HG02870 (cell line): ENCODE measurements around the gene RAD51B.
"Not testable (repeated sequence)": the region's sequence is repeated elsewhere in the genome, so short reads cannot be mapped to it uniquely, and the experiment has no call there.

Experiments
- ATAC-seq: cut with Tn5 transposase; IDR thresholded peaks from one replicate; pipeline ENCODE4 v1.9.1; 2021; ENCODE audit warnings: mild to moderate bottlenecking, moderate library complexity; ENCODE audit not compliant: unreplicated experiment

The RAD51B gene

DNA sequence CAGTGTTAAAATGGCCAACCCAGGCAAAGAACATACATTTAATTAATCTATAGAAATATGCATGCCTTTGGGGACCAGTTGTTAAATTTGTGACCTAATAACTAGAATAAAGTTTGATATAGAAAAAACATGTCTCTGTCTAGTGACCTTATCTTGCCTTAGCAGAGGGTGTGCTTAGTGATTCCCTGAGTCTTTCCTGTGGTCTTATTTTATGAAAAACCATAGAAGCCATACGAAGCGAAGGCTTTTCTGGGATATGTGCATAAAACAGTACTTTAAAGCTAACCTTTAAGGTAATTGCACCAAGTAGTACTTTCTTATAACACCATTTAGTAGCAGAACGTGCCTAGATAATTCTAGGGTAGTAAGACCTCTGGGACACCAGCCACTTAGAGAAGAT is 593.9 kb downstream of the RAD51B start:
- ATAC-seq: no peak

DNA sequence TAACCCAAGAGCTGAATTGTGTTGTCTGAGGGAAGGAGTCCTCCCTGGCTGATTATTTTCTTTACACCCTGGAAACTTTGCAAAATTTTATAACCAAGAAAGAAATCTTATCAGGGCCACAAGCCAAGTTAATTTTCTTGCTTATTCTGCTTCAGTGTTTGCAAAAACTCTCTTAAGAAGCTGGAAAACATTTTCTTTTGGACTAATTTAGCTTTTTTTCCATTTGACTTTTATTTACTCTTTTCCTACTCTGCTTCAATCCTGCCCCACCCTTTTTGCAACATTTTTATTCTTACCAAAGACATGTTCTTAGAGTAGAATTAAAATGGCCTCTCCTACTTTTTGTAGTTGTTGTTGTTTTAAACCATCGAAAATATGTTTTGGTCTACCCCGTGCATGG is 594.5 kb downstream of the RAD51B start:
- no peak for ATAC-seq

DNA sequence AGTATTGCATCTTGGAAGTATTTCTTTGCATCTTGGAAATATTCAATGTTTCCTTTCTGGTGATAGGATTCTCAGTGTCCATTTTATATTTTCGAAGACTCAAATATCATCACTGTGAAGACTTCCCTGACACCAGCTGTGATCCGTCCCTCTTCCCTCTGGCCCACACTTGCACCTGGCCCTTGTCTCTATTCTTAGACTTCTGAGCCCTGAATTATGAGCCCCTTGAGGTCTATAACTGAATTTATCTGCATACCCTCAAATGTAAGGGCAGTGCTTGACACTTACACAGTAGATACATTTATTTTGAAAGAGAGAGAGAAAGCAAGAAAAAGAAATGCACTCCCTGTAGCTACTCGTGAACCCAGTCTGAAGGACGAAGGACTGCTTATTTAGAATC is 596.6 kb downstream of the RAD51B start:
- ATAC-seq: no peak

DNA sequence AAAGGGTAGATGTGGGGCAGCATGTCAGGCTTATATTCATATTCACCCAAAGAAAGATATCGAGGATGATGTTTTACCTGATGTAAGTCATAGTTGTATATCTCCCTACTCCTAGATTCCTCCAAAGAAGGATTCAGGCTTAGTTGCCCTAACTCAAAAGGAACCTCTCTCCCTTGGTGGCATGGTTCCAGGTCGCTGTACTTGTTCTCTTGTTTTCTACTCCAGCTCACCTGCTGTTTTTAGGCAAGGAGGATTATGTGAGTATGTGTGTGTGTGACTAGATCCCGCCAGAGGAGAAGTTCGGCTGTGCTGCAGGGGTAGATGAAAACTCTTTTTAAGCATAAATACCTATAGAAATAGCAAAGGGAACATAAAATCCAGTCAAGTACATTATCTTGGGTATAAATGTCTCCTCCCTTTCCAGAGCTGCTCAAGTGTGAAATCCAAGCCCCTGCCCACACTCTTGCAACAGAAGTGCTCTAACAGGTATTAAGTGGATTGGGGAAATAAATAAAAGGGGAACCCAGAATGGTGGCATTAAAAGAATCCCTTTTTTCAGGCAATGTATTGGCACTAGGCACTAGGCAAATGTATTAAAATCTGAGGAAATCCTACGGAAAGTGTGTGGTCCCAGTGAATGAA is 597.6 kb downstream of the RAD51B start:
- ATAC-seq: no peak

DNA sequence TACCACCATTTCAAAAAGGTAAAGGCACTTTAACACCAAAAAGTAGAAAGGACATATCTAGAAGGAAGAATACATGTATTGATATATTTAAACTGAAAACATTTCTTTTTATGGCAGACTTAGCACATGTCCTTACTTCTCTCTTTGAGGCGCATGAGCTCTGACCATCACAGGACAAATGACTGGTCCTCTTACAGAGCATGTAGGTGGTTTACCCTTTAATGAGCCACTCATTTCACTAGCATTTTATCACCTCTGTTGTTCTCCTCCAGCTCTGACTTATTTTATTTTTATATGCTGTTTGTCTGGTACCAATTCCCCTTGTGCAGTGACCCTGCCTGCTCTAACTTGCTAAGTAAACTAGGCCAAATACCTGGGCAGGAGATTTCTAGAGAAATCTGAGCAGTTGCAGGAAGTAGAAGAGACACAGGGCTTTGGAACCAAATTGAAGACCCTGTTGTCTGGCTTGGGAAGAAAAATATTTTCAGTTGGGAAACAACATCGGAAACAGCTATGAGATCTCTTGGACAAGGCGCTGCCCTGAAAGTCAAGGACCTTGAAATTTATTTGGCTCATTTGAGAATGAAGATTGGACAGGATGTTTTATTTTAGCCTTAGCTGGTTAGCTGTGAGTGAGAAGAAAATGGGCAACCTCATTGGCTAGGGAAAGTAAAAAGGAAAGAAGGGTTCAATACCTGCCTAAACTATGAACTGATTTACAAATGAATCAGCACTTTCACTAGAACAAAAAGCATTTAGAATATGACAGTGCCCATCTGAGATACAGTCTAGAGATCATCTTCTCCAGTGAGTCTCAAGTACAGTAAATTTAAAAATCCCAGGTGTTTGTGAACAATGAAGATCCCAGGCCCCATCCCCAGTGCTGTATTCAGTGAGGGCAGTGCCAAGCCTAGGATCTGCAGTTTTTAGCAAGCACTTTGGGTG is 598.9 kb downstream of the RAD51B start:
- ATAC-seq: no peak

DNA sequence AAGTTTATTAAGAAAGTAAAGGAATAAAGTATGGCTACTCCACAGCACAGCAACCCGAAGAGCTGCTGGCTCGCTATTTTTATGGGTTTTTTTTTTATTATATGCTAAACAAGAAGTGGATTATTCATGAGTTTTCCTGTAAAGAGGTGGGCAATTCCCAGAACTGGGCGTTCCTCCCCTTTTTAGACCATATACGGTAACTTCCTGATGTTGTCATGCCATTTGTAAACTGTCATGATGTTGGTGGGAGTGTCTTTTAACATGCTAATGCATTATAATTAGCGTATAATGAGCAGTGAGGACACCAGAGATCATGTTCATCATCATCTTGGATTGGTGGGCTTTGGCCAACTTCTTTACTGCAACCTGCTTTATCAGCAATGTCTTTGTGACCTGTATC is 600.8 kb downstream of the RAD51B start:
- ATAC-seq: no peak

DNA sequence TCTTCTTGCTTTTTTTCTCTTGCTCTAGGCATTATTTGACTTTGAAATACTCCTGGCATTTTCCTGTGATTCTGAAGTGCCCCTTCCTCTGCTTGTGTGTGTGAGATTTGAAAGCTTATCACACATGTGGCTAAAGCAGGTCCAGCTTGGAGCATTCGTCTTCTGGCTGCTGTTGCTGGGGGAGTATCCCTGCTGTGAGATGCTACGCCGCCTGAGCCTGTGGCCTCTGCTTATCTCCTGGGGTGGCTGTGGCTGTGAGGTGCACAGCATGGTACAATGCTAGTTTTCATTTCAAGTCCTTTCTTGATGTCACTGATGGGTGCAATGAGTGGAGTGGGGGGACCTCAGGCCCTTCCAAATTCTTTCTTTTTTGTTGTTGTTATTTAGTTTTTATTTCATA is 601.5 kb downstream of the RAD51B start:
- no peak for ATAC-seq

DNA sequence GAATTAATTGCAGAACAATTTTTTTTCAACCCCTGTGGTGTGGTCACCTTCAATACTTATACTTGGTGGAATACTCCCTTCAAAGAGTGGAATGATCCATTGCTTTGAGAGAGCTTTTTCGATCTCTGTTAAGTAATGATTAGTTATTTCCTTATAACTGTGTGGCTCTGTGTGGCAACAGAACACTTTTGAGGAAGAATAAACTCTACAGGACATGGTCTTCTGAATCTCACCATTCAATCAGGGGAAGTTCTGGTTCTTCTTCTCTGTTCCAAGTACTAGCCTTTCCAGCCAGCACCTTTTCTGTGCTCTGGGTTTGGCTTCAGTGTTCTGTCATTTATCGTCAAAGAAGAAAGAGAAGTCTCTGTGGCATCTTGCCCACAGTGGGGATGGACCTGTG is 604.1 kb downstream of the RAD51B start:
- ATAC-seq: no peak

DNA sequence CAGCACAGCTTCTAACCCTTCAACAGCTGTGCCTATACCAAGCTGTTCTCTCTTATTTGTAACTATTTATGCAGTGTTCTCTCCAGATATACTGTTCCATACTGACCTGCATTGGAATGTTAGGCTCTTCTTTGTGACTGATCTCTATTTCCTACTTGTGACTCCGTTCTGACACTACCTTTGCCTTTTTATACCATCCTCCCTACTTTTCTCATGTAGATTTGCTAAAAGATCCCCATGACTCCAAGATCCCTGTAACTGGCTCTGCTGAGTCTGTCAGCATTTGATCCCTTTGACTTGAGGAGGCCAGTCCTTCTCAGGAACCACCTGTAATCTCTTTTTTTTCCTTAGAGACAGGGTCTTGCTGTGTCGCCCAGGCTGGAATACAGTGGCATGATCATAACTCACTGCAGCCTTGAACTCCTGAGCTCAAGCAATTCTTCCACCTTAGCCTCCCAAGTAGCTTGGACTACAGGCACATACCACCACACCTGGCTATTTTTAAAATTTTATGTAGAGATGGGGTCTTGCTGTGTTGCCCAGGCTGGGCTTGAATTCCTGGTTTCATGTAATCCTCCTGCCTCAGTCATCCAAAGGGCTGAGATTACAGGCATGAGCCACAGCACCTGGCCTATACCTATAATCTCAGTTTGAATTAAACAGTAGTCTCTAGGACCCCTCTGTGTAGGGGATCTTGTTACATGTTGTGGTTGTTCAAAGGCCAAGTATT is 605.0 kb downstream of the RAD51B start:
- no peak for ATAC-seq

DNA sequence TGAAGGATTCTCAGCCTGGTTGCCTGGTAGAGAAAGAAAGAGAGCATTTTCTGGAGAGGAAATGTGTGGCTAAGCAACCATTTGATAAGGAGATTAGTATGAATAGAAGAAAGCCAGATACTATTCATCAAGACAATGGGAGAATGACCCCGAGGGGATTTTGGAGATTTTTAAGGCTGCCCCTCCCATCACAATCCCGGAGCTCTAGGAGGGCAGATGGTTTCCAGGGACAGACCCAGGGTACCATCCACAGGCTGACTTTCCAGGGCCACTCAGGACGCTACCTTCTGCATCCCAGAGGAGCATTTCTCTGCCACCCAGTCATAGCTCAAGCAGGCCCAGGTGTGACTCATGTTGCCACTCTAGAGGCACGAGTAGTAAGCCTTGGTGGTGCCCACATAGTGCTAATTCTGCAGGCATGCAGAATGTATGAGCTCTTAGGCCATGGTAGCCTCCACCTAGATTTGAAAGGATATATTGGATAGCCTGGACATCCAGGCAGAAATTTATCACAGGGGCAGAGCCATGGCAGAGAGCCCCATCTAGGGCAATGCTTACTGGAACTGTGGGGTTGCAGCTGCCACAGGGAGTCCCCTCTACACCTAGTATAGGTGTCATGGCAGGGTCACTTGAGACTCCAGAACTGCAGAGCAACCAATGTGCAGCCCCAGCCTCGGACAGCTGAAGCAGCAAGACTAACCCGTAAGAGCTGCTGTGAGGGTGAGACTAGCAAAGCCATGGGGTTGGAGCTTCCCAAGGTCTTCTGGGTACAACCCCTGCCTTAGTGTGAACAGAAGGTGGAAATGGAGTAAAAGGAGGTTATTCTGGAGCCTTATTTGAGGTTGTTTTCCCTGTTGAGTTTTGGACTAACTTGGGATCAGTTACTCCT is 607.3 kb downstream of the RAD51B start:
- no peak for ATAC-seq

DNA sequence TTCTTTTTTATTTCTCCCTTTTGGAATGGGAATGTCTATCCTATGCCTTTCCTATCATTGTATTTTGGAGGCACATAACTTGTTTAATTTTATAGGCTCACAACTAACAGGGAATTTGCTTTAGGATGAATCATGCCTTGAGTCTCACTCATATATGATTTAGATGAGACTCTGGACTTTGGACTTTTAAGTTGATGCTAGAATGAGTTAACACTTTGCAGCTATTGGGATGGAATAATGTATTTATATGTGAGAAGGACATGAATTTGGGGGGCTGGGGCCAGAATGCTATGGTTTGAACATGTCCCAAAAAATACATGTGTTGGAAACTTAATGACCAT is 607.9 kb downstream of the RAD51B start:
- ATAC-seq: no peak

DNA sequence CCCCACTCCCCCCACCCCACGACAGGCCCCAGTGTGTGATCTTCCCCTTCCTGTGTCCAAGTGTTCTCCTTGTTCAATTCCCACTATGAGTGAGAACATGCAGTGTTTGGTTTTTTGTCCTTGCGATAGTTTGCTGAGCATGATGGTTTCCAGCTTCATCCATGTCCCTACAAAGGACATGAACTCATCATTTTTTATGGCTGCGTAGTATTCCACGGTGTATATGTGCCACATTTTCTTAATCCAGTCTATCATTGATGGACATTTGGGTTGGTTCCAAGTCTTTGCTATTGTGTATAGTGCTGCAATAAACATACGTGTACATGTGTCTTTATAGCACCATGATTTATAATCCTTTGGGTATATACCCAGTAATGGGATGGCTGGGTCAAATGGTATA is 609.3 kb downstream of the RAD51B start:
- ATAC-seq: not testable (repeated sequence)

DNA sequence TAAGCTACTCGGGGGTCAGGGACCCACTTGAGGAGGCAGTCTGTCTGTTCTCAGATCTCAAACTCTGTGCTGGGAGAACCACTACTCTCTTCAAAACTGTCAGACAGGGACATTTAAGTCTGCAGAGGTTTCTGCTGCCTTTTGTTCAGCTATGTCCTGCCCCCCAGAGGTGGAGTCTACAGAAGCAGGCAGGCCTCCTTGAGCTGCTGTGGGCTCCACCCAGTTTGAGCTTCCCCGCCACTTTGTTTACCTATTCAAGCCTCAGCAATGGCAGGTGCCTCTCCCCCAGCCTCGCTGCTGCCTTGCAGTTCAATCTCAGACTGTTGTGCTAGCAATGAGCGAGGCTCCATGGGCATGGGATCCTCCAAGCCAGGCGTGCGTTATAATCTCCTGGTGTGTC is 614.6 kb downstream of the RAD51B start:
- not testable (repeated sequence) for ATAC-seq

DNA sequence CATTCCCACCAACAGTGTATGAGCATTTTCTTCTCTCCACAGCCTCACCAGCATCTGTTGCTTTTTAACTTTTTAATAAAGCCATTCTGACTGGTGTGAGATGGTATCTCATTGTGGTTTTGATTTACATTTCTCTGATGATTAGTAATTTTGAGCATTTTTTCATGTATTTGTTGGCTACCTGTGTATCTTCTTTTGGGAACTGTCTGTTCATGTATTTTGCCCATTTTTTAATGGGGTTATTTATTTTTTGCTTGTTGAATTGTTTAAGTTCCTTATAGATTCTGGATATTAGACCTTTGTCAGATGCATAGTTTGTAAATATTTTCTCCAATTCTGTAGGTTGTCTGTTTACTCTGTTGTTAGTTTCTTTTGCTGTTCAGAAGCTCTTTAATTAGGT is 616.1 kb downstream of the RAD51B start:
- ATAC-seq: not testable (repeated sequence)

DNA sequence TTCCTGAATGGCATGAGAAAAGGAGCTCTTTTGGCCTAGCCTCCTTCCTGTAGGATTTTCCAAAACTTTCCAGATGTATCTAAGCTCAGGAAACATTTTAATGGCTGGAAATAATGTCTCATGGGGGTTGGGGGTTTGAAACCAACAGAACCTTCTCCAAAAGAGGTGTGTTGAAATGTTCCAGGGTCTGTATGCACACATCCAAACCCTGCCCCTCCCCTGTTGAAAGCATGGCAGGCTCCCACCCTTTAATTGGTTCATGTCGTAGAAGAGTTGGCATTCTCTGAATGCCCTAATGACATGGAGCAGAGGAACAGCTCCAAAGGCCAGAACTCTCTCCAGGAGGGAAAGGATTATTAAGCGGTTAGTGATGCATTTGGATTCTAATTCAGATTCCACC is 620.1 kb downstream of the RAD51B start:
- ATAC-seq: no peak

DNA sequence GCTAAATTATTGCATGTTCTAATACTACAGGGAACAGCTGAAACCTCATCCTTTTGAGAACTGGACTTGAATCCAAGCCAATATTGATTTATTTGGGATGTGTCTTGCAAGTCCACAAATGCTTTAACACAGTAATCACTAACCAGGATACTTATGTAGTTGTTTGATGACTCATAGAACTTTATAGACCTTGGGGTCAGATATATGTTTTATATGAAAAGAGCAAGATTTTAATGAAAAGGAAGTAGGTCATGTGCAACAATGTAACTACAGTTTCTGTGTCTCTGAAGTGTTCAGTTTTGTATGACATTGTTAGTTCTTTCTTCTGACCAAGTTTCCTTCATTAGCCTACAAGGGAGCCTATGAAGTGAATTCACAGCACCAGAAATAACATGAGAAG is 621.2 kb downstream of the RAD51B start:
- ATAC-seq: no peak

DNA sequence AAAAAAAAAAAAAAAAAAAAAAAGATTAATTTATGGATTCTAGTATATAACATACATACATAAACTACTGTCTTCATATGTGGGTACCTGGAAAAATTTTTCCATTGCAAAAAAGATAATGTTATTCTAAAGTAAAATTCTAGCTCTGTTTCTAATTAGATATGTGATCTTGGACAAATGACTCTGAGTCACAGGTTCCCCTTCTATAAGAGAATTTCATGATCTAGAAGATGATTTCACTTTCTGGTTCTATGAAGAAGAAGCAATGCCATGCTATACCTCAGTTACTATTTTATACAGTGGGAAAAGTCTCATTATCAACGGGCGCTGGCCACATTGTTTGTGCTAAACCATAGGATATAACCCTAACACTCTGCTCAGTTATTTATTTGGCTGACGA is 622.0 kb downstream of the RAD51B start:
- ATAC-seq: no peak

DNA sequence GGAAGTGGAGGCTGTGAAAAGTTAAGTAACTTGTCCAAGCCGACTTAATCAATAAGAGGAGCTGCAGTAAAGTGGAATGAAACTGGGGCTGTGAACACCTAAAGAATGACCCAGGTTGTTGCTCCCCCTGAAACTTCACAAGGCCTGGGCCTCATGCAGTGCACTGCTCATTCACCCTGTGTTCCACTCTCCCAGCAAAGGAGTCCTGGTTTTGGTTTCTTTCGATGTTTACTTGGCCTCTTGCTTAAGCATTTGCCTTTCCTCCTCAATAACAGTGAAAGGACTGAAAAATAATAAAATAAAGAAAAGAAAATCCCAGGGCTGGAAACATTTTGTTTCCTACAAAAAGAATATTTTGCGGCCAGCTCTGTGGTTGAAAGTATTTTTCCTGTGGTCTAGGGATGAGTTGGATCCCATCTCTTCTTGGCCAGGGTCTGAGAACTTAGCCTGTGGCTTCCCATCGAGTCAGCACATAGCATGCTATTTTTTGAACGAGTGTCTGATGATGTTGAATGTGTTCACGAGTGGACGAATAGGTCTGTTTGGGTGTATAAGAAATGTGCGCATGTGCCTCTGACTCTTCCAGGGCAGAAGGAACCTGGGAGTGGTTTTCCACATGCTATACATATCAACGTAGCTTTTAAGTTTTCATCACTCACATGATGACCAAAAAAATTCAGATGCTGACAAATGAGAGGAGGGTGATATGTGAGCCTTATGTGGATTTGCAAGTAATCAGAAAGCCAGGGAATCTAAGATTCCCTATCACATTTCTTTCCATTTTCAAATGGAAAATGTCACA is 623.5 kb downstream of the RAD51B start:
- ATAC-seq: no peak

DNA sequence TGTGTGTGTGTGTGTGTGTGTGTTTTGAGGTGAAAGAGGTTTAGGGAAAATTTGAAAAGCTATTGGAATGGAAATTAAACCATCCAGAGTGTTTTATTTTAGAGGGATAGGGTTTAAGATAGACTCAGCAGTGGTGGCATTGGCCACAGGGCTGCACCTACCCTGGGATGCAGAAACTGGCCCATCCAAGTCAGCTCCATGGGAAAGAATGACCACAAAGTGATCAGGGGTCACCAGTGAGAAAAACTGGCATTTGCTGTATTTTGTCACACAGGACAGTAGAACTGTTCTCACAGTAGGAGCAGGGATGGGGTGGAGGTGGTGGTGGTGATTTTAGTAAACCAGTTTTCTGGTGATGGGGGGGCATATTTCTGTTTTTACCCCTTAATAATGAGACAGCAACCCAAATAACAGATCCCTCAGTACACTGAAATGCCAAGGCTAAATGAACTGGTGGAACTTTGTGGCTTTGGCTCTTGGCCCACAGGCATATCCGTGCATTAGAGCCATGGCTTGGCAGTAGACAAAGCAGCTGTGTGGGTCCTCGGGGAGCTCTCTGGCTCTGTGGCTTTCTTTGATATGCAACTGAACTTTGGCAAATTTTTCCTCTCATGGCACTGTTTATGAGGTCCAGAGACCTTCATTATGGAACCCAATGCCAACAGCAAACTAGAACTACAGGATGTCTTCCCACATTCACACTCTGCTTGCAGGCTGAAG is 625.0 kb downstream of the RAD51B start:
- ATAC-seq: no peak
